K562 (cell line): ENCODE data around the gene PRM2. TPM values are rescaled to one million over a fixed set of nuclear protein-coding genes. Genes with fewer than 3 reads are reported as not detected.

Experiments
- FOS ChIP-seq: IDR thresholded peaks from 3 replicates; pipeline ENCODE4 v1.6.1; 2011; ENCODE audit not compliant: insufficient read length; ENCODE audit errors: extremely low read depth
- OTX1 ChIP-seq: fragments of 450-650 bp; formaldehyde crosslinking; IDR thresholded peaks from 2 replicates; pipeline ENCODE4 v1.4.0; 2022; ENCODE audit warnings: mild to moderate bottlenecking
- ZNF717 ChIP-seq: fragments of 250-450 bp; sonication (Bioruptor Pico); IDR thresholded peaks from 2 replicates; pipeline ENCODE4 v1.5.0; 2021
- polyA plus RNA-seq, 8 experiments: library from polyadenylated mRNA; depleted of rRNA in 4 of 8; stranded (reverse) in 5 of 8; unstranded in 3 of 8; fragments of >200 nt; fragmentation: Nextera tagmentation in 2 of 8; fragmentation: Illumina TruSeq in 1 of 8; extraction: Ambion mirVana in 2 of 8; extraction: Trizol in 1 of 8; gene quantifications; 2 replicates each; pipeline versions ENCODE4 v1.2.1 to v1.2.3, GENCODE V29; 2011 to 2014; ENCODE audit warnings: inconsistent platforms in 1 of 8, missing spikeins in 1 of 8
- total RNA-seq, 7 experiments: library from RNA; depleted of rRNA in 6 of 7; stranded (reverse); fragments of >200 nt in 6 of 7; fragmentation: Illumina TruSeq in 2 of 7; extraction: Trizol in 2 of 7; gene quantifications; 2 replicates each; pipeline versions ENCODE4 v1.2.1 to v1.2.3, GENCODE V29; 2011 to 2021; ENCODE audit warnings: low replicate concordance in 1 of 7
- TF ChIP-seq, protein P1 (sequence below): sonication (generic); formaldehyde crosslinking; IDR thresholded peaks from 2 replicates; pipeline ENCODE4 v1.8.0; 2023; ENCODE audit warnings: mild to moderate bottlenecking, missing genetic modification reagents
- TF ChIP-seq, protein P2 (sequence below): sonication (generic); formaldehyde crosslinking; IDR thresholded peaks from 2 replicates; pipeline ENCODE4 v1.9.0; 2022; ENCODE audit warnings: mild to moderate bottlenecking, missing genetic modification reagents

Gene PRM2
- total and polyA plus RNA-seq, 9 of the 15 experiments (the other 6 are each of a cell fraction or from before 2014, with no cell fraction given): not detected

DNA sequence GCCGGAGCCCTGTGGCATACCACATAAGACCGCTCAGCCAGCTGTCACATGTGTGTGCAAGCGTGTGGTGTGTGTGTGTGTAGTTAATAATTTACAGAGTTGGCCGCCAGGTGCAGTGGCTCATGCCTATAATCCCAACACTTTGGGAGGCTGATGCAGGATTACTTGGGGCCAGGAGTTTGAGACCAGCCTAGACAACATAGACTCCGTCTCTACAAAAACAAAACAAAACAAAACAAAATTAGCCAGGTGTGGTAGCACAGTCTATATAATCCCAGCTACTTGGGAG lies 40.6 kb downstream of the PRM2 start (continued):
- TF ChIP-seq, protein P1, sequence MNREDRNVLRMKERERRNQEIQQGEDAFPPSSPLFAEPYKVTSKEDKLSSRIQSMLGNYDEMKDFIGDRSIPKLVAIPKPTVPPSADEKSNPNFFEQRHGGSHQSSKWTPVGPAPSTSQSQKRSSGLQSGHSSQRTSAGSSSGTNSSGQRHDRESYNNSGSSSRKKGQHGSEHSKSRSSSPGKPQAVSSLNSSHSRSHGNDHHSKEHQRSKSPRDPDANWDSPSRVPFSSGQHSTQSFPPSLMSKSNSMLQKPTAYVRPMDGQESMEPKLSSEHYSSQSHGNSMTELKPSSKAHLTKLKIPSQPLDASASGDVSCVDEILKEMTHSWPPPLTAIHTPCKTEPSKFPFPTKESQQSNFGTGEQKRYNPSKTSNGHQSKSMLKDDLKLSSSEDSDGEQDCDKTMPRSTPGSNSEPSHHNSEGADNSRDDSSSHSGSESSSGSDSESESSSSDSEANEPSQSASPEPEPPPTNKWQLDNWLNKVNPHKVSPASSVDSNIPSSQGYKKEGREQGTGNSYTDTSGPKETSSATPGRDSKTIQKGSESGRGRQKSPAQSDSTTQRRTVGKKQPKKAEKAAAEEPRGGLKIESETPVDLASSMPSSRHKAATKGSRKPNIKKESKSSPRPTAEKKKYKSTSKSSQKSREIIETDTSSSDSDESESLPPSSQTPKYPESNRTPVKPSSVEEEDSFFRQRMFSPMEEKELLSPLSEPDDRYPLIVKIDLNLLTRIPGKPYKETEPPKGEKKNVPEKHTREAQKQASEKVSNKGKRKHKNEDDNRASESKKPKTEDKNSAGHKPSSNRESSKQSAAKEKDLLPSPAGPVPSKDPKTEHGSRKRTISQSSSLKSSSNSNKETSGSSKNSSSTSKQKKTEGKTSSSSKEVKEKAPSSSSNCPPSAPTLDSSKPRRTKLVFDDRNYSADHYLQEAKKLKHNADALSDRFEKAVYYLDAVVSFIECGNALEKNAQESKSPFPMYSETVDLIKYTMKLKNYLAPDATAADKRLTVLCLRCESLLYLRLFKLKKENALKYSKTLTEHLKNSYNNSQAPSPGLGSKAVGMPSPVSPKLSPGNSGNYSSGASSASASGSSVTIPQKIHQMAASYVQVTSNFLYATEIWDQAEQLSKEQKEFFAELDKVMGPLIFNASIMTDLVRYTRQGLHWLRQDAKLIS (CRISPR knock-in tag): no peak
- TF ChIP-seq ZNF717 (CRISPR knock-in tag) (no peak), OTX1 (CRISPR knock-in tag) (no peak), FOS (no peak)
- TF ChIP-seq, protein P2, sequence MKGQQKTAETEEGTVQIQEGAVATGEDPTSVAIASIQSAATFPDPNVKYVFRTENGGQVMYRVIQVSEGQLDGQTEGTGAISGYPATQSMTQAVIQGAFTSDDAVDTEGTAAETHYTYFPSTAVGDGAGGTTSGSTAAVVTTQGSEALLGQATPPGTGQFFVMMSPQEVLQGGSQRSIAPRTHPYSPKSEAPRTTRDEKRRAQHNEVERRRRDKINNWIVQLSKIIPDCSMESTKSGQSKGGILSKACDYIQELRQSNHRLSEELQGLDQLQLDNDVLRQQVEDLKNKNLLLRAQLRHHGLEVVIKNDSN (CRISPR knock-in tag): no peak
